Common myeloid progenitor, CD34-positive (primary cell): ENCODE measurements around the gene ANKS1A.

Experiments
- CTCF ChIA-PET: fragments of 350-600 bp; sonication (Branson Sonifier 250); formaldehyde crosslinking; loops from one replicate; lab custom pipeline; 2021; ENCODE audit warnings: antibody characterized with exemption; lab: Charles Lee
- POLR2A ChIA-PET: fragments of 350-600 bp; sonication (Branson Sonifier 250); formaldehyde crosslinking; loops from one replicate; lab custom pipeline; 2021; ENCODE audit warnings: antibody characterized with exemption; lab: Charles Lee
- DNase-seq, 3 donors: peaks; one replicate each; pipeline versions ENCODE4 v3.0.0 to v3.0.0-alpha.2; 2013
- H3K27ac ChIP-seq, 2 experiments: 1 replicate in 1 of 2; 2 replicates in 1 of 2; pipeline ENCODE4 v1.7.0; 2013; ENCODE audit warnings: inconsistent platforms in 2 of 2, low read length in 2 of 2, mild to moderate bottlenecking in 2 of 2, low read depth in 1 of 2, moderate library complexity in 1 of 2; ENCODE audit not compliant: severe bottlenecking in 2 of 2, insufficient read depth in 1 of 2, poor library complexity in 1 of 2
- H3K27me3 ChIP-seq, 5 experiments: replicated peaks in 2 of 5; 1 replicate in 3 of 5; 2 replicates in 2 of 5; pipeline versions ENCODE4 v1.6.1 to v1.7.0; 2013; ENCODE audit warnings: low read length in 4 of 5, mild to moderate bottlenecking in 2 of 5, moderate library complexity in 2 of 5, inconsistent platforms in 1 of 5; ENCODE audit not compliant: insufficient read depth in 5 of 5, control insufficient read depth in 4 of 5
- H3K36me3 ChIP-seq, 4 experiments: 1 replicate in 2 of 4; 2 replicates in 2 of 4; pipeline versions ENCODE4 v1.6.1 to v1.7.0; 2013; ENCODE audit warnings: low read length in 3 of 4, control low read depth in 1 of 4, mild to moderate bottlenecking in 1 of 4; ENCODE audit not compliant: control insufficient read depth in 4 of 4, insufficient read depth in 4 of 4
- H3K4me1 ChIP-seq, 4 experiments: 1 replicate in 3 of 4; 2 replicates in 1 of 4; pipeline versions ENCODE4 v1.6.1 to v1.7.1; 2013; ENCODE audit warnings: low read length in 3 of 4, mild to moderate bottlenecking in 3 of 4, control low read depth in 1 of 4, inconsistent platforms in 1 of 4, moderate library complexity in 1 of 4; ENCODE audit not compliant: control insufficient read depth in 4 of 4, insufficient read depth in 4 of 4; ENCODE audit errors: control extremely low read depth in 1 of 4
- H3K4me3 ChIP-seq, 7 experiments: 1 replicate in 4 of 7; 2 replicates in 3 of 7; pipeline versions ENCODE4 v1.5.1 to v1.7.0; 2013; ENCODE audit warnings: mild to moderate bottlenecking in 7 of 7, low read length in 6 of 7, moderate library complexity in 6 of 7, inconsistent platforms in 2 of 7, low read depth in 2 of 7, control low read depth in 1 of 7; ENCODE audit not compliant: insufficient read depth in 4 of 7, control insufficient read depth in 1 of 7; ENCODE audit errors: extremely low read depth in 1 of 7
- H3K9me3 ChIP-seq, 5 experiments: 1 replicate in 4 of 5; 2 replicates in 1 of 5; pipeline versions ENCODE4 v1.6.1 to v1.7.1; 2013; ENCODE audit warnings: low read length in 4 of 5, mild to moderate bottlenecking in 2 of 5, inconsistent platforms in 1 of 5, low read depth in 1 of 5, moderate library complexity in 1 of 5; ENCODE audit not compliant: control insufficient read depth in 4 of 5, insufficient read depth in 2 of 5; ENCODE audit errors: control extremely low read depth in 1 of 5
- WGBS: methylation state at CpG from one replicate; pipeline ENCODE4 v1.1.5; 2013; ENCODE audit not compliant: insufficient coverage; 5-methylcytosine and 5-hydroxymethylcytosine counted together

ANKS1A gene

GRCh38 chr6:34970957-34971356, 81.9 kb downstream of the ANKS1A start:
- Histone ChIP-seq H3K36me3 (peaks cover 7 to 18% (median 15%) of the 10 kb centered on the region in 4 experiments), H3K4me1 (peaks cover 0 to 3% (median 0%) of the 10 kb centered on the region in 4 experiments), H3K27me3 (no peaks in the 10 kb centered on the region), H3K4me3 (no peak overlapping the region), H3K27ac (no peak overlapping the region), H3K9me3 (no peaks in the 10 kb centered on the region)
- no peak for DNase-seq
- 83% methylated on average over 1 of the region's 2 CpGs for WGBS
- ChIA-PET POLR2A (no interaction called here), CTCF (interaction anchor here (0.8 kb wide), 1 partner anchor 173 kb away, joined by 3 read pairs; no protein-coding TSS in a partner anchor)

- Histone ChIP-seq H3K27me3 (no peaks in the 10 kb centered on the region), H3K9me3 (no peaks in the 10 kb centered on the region), H3K4me1 (peaks cover 0 to 2% (median 0%) of the 10 kb centered on the region in 4 experiments), H3K4me3 (no peak overlapping the region), H3K27ac (no peak overlapping the region), H3K36me3 (peaks cover 7 to 18% (median 15%) of the 10 kb centered on the region in 4 experiments)
- DNase-seq, result peak in 2 of 3 donors; percentile 47 to 48
- CTCF ChIA-PET, result interaction anchor here (0.5 to 1.5 kb wide), 10 partner anchors 11 to 268 kb away, joined by 3 to 5 read pairs (median 4); no protein-coding TSS in a partner anchor
- POLR2A ChIA-PET, result interaction anchor here (1.1 kb wide), 1 partner anchor 8 kb away, joined by 3 read pairs; no protein-coding TSS in a partner anchor
- WGBS, result no CpG with 5 or more reads among the region's 2 CpGs
Measured at GRCh38 chr6:34973547-34974248, 84.6 kb downstream of the ANKS1A start.

GRCh38 chr6:34974249-34974642, 85.2 kb downstream of the ANKS1A start:
- Histone ChIP-seq H3K4me3 (no peak overlapping the region), H3K4me1 (no peaks in the 10 kb centered on the region), H3K9me3 (no peaks in the 10 kb centered on the region), H3K36me3 (peaks cover 7 to 18% (median 15%) of the 10 kb centered on the region in 4 experiments), H3K27ac (no peak overlapping the region), H3K27me3 (no peaks in the 10 kb centered on the region)
- WGBS, result no CpG with 5 or more reads among the region's 1 CpG
- ChIA-PET POLR2A (no interaction called here), CTCF (no interaction called here)
- DNase-seq, result no peak

GRCh38 chr6:34976239-34976638, 87.2 kb downstream of the ANKS1A start:
- H3K9me3 ChIP-seq, result no peaks in the 10 kb centered on the region
- H3K4me3 ChIP-seq, result no peak overlapping the region
- no peak for DNase-seq
- POLR2A ChIA-PET, result no interaction called here
- H3K36me3 ChIP-seq, result peaks cover 1 to 10% (median 5%) of the 10 kb centered on the region in 4 experiments
- CTCF ChIA-PET, result interaction anchor here (1.9 kb wide), 1 partner anchor 10 kb away, joined by 8 read pairs; no protein-coding TSS in a partner anchor
- no CpG with 5 or more reads among the region's 2 CpGs for WGBS
- no peak overlapping the region for H3K27ac ChIP-seq
- no peaks in the 10 kb centered on the region for H3K27me3 ChIP-seq
- H3K4me1 ChIP-seq, result peaks cover 0 to under 1% (median 0%) of the 10 kb centered on the region in 4 experiments

GRCh38 chr6:34979218-34979617, 90.2 kb downstream of the ANKS1A start:
- Histone ChIP-seq H3K9me3 (no peaks in the 10 kb centered on the region), H3K36me3 (peaks cover 9 to 20% (median 13%) of the 10 kb centered on the region in 4 experiments), H3K4me3 (no peak overlapping the region), H3K27me3 (no peaks in the 10 kb centered on the region), H3K4me1 (peaks cover 0 to 12% (median 6%) of the 10 kb centered on the region in 4 experiments), H3K27ac (no peak overlapping the region)
- ChIA-PET POLR2A (no interaction called here), CTCF (interaction anchor here (0.6 to 4.4 kb wide), 3 partner anchors 260 to 266 kb away, joined by 3 to 14 read pairs (median 3); no protein-coding TSS in a partner anchor)
- 100% methylated on average over 1 of the region's 2 CpGs for WGBS
- no peak for DNase-seq

GRCh38 chr6:34979994-34980393, 90.9 kb downstream of the ANKS1A start:
- no peaks in the 10 kb centered on the region for H3K9me3 ChIP-seq
- H3K4me1 ChIP-seq, result peaks cover 0 to 12% (median 6%) of the 10 kb centered on the region in 4 experiments
- no peak overlapping the region for H3K4me3 ChIP-seq
- peaks cover 11 to 26% (median 19%) of the 10 kb centered on the region in 4 experiments for H3K36me3 ChIP-seq
- ChIA-PET CTCF (interaction anchor here (0.6 to 4.4 kb wide), 4 partner anchors 161 to 266 kb away, joined by 3 to 14 read pairs (median 3); partner anchors contain the start of gene TCP11), POLR2A (no interaction called here)
- DNase-seq, result no peak
- H3K27me3 ChIP-seq, result no peaks in the 10 kb centered on the region
- WGBS, result 100% methylated on average over 2 of the region's 3 CpGs
- H3K27ac ChIP-seq, result no peak overlapping the region

DNA sequence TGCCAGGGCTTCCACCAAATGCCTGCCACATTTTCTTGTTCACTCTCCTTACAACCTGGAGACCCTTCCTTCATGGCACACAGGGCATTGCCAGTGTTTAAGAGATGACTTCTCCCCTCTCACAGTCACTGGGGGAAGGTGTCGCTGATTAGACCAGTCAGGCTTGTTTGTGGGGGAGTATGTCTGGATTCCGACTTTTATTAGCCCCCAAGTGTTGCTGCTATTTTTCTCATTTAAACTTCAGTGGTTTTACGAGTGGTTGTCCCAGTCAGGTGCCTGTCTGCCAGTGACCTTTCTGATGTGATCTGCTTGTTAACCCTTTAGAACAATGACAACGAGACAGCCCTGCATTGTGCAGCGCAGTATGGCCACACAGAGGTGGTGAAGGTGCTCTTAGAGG, 92.3 kb downstream of the ANKS1A start:
- Histone ChIP-seq H3K9me3 (no peaks in the 10 kb centered on the region), H3K27me3 (no peaks in the 10 kb centered on the region), H3K4me3 (no peak overlapping the region), H3K36me3 (peaks cover 15 to 36% (median 31%) of the 10 kb centered on the region in 4 experiments), H3K4me1 (peaks cover 0 to 12% (median 6%) of the 10 kb centered on the region in 4 experiments), H3K27ac (no peak overlapping the region)
- WGBS, result 98% methylated on average over 4 of the region's 5 CpGs
- DNase-seq, result no peak
- ChIA-PET POLR2A (interaction anchor here (1.5 kb wide), 1 partner anchor 159 kb away, joined by 3 read pairs; no protein-coding TSS in a partner anchor), CTCF (interaction anchor here (1.1 to 8.5 kb wide), 3 partner anchors 90 to 258 kb away, joined by 3 to 95 read pairs (median 14); partner anchors contain the start of gene TCP11)
